ENCODE data around the gene AZU1.

AZU1 gene

DNA sequence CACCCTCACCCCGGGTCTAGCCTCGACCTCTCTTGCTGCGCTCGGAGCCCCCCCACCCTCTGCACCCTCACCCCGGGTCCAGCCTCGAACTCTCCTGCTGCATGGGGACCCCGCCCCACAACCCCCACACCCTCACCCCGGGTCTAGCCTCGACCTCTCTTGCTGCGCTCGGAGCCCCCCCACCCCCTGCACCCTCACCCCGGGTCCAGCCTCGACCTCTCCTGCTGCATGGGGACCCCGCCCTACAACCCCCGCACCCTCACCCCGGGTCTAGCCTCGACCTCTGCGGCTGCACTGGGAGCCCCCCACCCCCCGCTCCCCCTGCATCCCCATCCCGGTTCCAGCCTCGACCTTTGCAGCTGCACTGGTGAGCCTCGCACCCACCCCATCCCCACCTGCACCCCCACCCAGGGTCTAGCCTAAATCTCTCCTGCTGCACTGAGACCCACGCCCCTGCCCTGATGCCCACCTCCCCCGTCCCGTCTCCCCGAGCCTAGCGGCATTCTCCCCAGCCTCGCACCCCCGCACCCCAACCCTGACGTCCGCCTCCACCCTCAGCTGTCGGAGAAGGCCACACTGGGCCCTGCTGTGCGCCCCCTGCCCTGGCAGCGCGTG, 33.6 kb downstream of the AZU1 start:
- Histone ChIP-seq H3K4me3 (ENCODE audit: low read depth, low read length) (no peak overlapping the region), H3K4me1 (no peaks in the 10 kb centered on the region)

GRCh38 chr19:861756-862580, 34.3 kb downstream of the AZU1 start:
- no peak overlapping the region for H3K4me2 ChIP-seq (ENCODE audit: low read length)
- H3K9ac ChIP-seq: no peak overlapping the region
- H3K27ac ChIP-seq: no peak overlapping the region
- no peak overlapping the region for H3K4me3 ChIP-seq (ENCODE audit: low read depth, low read length)
- no peaks in the 10 kb centered on the region for H3K79me2 ChIP-seq
- no peaks in the 10 kb centered on the region for H3K9me3 ChIP-seq (ENCODE audit: control insufficient read depth, low read length)
- H2AFZ ChIP-seq: no peak overlapping the region
- TF ChIP-seq, protein P1, sequence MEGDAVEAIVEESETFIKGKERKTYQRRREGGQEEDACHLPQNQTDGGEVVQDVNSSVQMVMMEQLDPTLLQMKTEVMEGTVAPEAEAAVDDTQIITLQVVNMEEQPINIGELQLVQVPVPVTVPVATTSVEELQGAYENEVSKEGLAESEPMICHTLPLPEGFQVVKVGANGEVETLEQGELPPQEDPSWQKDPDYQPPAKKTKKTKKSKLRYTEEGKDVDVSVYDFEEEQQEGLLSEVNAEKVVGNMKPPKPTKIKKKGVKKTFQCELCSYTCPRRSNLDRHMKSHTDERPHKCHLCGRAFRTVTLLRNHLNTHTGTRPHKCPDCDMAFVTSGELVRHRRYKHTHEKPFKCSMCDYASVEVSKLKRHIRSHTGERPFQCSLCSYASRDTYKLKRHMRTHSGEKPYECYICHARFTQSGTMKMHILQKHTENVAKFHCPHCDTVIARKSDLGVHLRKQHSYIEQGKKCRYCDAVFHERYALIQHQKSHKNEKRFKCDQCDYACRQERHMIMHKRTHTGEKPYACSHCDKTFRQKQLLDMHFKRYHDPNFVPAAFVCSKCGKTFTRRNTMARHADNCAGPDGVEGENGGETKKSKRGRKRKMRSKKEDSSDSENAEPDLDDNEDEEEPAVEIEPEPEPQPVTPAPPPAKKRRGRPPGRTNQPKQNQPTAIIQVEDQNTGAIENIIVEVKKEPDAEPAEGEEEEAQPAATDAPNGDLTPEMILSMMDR (IDR thresholded peaks at IDR 0.05): no peak
- no peaks in the 10 kb centered on the region for H3K4me1 ChIP-seq
- no peaks in the 10 kb centered on the region for H3K27me3 ChIP-seq (ENCODE audit: control insufficient read depth, insufficient read depth, low read length)
- no peaks in the 10 kb centered on the region for H3K36me3 ChIP-seq (ENCODE audit: control insufficient read depth, insufficient read depth, low read length)

More for the DNA sequence above, 33.6 kb downstream of the AZU1 start:
- TF ChIP-seq, protein P1 (IDR thresholded peaks at IDR 0.05): no peak
- Histone ChIP-seq H3K27me3 (ENCODE audit: control insufficient read depth, insufficient read depth, low read length) (no peaks in the 10 kb centered on the region), H3K9ac (no peak overlapping the region), H3K27ac (no peak overlapping the region), H2AFZ (no peak overlapping the region), H3K4me2 (ENCODE audit: low read length) (no peak overlapping the region), H3K36me3 (ENCODE audit: control insufficient read depth, insufficient read depth, low read length) (no peaks in the 10 kb centered on the region), H3K79me2 (no peaks in the 10 kb centered on the region), H3K9me3 (ENCODE audit: control insufficient read depth, low read length) (no peaks in the 10 kb centered on the region)

GRCh38 chr19:862581-863314, 35.1 kb downstream of the AZU1 start:
- no peak overlapping the region for H3K27ac ChIP-seq
- no peak overlapping the region for H3K4me2 ChIP-seq (ENCODE audit: low read length)
- H3K79me2 ChIP-seq: no peaks in the 10 kb centered on the region
- H3K4me3 ChIP-seq (ENCODE audit: low read depth, low read length): no peak overlapping the region
- H3K27me3 ChIP-seq (ENCODE audit: control insufficient read depth, insufficient read depth, low read length): no peaks in the 10 kb centered on the region
- TF ChIP-seq, protein P1 (IDR thresholded peaks at IDR 0.05): no peak
- H3K9me3 ChIP-seq (ENCODE audit: control insufficient read depth, low read length): no peaks in the 10 kb centered on the region
- no peak overlapping the region for H3K9ac ChIP-seq
- H2AFZ ChIP-seq: no peak overlapping the region
- no peaks in the 10 kb centered on the region for H3K4me1 ChIP-seq
- H3K36me3 ChIP-seq (ENCODE audit: control insufficient read depth, insufficient read depth, low read length): no peaks in the 10 kb centered on the region

GRCh38 chr19:863315-863620, 35.6 kb downstream of the AZU1 start:
- no peaks in the 10 kb centered on the region for H3K79me2 ChIP-seq
- H3K4me1 ChIP-seq: no peaks in the 10 kb centered on the region
- H3K4me2 ChIP-seq (ENCODE audit: low read length): no peak overlapping the region
- no peaks in the 10 kb centered on the region for H3K9me3 ChIP-seq (ENCODE audit: control insufficient read depth, low read length)
- H3K9ac ChIP-seq: no peak overlapping the region
- no peaks in the 10 kb centered on the region for H3K27me3 ChIP-seq (ENCODE audit: control insufficient read depth, insufficient read depth, low read length)
- H3K36me3 ChIP-seq (ENCODE audit: control insufficient read depth, insufficient read depth, low read length): no peaks in the 10 kb centered on the region
- H3K27ac ChIP-seq: no peak overlapping the region
- no peak overlapping the region for H2AFZ ChIP-seq
- no peak overlapping the region for H3K4me3 ChIP-seq (ENCODE audit: low read depth, low read length)
- TF ChIP-seq, protein P1 (IDR thresholded peaks at IDR 0.05): no peak
